ENCODE data around the gene MYH7.
"Not testable (repeated sequence)": the region's sequence is repeated elsewhere in the genome, so short reads cannot be mapped to it uniquely, and the experiment has no call there.

The MYH7 gene

DNA sequence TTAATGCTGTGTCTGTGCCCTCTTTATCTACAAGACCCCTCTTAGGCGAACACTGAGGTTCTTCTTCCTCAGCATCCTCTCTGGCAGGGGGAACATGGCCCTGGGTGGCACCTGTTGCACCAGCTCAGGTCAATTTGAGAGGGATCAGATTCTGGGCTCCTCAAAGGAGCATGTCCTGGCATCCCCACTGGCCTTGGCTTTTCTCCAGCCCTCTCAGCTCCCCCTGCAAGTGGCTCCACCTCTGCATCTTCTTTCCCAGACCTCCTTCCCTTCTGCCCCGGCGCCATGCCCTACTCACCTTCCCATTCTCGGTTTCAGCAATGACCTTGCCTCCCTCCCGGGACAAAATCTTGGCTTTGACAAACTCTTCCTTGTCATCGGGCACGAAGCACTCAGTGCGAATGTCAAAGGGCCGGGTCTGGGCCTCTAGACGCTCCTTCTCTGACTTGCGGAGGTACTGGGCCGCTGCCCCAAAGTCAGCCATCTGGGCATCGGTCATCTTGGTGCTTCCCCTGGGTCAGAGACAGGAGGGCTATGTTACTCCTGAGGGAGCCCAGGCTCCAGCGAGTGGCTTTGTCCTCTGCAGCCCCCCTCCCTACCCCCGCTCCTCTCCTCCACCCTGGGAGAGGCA, 28.6 kb downstream of the MYH7 start:
- no peak for DNase-seq

DNA sequence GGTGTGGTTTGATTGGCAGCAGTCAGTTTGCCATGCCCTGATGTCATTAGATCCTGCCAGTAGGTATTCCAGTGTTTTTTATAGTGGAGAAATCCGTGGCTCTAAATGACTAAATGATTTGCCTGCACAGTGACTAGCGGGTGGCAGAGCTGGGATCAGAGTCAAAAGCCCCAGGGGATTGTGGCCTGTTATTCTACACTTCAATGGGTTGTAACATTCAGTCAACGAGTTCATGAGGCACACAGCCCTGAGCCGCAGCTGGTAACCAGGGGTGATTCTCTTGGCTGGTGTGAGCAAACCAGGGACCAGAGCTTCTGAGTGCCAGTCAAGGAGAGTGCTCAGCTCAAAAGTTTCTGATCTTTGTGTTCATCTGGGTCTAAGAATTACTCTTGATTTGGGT, 29.2 kb downstream of the MYH7 start:
- peak; percentile 27 for DNase-seq

DNA sequence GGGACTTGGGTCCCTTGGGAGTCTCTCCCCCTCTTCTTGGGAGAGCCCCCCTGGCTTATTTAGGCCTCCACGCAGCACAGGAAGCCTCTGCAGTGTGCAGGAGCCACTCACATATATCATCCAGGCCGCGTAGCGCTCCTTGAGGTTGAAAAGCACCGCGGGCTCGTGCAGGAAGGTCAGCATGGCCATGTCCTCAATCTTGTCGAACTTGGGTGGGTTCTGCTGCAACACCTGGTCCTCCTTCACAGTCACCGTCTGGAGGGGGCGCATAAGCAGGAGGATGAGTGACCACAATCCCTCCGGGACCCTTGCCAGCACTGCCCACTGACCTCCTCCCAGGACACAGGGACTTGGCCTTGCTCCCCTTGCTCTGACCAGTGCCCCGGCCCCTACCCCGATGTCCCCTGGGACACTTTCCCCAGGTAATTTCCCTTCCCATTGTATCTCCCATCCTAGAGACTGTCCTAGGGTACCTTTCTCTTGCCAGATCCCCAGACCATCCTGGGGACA, 29.9 kb downstream of the MYH7 start:
- DNase-seq, result no peak

DNA sequence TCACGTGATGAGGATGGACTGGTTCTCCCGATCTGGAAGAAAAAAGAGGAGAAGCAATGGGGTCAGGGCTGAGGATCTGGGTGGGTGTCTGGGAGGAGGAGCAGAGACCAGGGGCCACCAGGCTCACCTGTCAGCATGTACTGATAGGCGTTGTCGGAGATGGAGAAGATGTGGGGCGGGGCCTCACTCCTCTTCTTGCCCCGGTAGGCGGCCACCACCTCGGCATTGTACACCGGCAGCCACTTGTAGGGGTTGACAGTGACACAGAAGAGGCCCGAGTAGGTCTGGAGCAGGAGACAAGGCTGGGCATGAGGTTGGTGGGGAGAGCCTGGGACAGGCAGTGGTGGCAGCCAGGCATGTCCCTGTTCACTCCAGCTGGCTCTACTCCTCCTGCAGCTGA, 30.4 kb downstream of the MYH7 start:
- no peak for DNase-seq

DNA sequence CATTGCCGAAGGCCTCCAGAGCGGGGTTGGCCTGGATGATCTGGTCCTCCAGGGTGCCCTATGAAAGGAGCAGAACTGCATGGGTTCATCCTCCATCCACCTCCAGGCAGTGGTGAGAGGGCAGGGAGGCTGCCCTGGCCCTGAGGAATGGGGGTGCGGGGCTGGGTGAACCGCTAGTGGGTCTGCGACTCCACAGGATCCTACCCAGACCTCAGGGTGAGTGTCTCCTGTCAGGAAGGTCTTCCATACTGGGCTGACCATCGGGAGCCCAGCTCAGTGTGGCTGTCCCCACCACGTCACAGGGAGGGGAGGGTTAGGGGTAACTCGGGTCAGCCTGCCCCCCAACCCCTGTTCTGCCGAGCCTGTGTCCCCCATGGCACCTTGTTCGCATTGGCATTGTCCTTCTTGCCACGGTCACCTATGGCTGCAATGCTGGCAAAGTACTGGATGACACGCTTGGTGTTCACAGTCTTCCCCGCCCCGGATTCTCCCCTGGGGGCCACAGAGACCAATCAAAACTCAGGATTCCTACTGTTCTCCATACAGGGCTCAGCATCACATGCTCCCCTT, 31.0 kb downstream of the MYH7 start:
- DNase-seq, result no peak

DNA sequence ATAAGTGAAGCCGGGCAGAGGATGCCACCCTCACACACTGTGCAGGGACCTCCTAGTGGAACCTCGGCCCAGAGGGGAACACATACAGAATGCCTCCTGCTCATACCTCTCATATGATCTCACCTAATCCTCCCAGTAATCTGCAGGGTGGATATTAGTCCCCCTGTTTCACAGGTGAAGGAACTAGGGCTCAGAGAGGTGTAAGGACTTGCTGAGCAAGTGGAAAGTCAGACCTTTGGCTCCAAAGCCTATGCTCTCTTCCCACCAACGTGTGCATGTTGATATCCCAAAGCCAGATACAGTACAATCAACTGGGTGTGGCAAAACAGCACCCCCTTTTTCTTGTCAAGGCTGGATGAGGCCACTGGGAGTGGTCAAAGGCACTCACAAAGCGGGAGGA, 31.6 kb downstream of the MYH7 start:
- no peak for DNase-seq

DNA sequence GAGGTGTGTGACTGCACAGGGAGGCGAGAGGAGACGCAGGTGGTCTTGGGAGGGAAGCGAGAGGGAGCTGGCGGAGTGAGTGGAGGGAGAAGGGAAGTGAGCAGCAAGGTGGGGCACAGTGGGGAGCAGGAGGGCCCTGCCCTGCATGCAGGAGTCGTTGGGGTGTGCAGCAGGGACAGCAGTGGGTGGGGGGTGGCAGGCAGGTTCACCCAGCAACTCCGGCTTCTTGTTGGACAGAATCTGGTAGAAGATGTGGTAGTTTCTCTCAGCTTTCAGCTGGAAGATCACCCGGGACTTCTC, 32.4 kb downstream of the MYH7 start:
- DNase-seq, result no peak

DNA sequence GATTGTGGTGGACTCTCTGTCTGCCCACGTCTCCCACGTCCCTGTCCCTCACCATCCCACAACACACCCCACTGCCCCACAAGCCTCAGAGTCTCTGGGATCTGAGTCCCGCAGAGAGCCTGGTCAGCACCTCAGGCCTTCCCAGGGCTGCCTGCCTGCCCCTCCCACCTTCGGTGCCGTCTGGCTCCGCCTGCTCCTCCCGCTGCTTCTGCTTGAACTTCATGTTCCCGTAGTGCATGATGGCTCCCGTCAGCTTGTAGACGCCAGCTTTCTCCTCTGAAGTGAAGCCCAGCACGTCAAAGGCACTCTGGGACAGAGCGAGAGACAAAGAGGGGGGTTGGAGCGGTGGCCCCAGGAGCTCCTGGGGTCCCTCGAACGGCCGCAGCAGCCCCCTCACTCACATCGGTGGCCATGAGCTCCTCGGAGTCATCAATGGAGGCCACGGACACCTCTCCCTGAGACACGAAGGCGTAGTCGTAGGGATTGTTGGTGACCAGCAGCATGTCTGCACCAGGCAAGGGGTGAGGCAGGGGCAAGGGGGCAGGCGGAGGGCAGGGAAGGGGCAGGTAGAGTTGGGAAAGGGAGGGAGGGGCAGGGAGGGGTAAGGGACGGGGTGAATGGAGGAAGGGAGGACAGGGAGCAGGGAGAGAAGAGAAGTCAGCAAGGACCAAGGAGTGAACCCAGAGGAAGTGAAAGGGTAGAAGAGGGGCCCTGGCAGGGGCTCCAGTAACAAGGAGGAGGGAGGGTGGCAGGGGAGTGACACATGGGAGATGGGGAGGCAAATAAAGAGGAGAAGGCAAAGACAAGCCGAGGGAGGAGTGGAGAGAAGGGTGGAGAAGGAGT, 32.9 kb downstream of the MYH7 start:
- DNase-seq, result no peak

DNA sequence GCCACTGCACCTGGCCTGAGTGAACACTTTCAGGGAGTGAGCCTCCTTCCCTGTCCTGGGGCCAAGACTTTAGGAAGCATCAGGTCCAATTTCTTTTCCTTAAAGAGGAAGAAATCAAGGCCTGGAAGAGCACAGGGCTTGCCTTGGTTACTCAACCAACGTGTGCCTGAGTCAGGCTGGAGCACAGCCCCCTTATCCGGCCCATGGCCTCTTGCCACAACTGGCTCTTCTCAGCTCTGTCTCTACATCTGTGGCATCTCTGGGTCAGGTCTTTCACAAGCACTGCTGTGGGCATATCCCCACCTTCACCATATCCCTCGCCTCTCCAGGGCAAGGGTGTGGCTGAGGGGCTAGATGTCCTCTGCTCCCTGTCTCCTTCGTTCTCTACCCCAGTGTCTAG, 34.2 kb downstream of the MYH7 start:
- DNase-seq, result no peak

DNA sequence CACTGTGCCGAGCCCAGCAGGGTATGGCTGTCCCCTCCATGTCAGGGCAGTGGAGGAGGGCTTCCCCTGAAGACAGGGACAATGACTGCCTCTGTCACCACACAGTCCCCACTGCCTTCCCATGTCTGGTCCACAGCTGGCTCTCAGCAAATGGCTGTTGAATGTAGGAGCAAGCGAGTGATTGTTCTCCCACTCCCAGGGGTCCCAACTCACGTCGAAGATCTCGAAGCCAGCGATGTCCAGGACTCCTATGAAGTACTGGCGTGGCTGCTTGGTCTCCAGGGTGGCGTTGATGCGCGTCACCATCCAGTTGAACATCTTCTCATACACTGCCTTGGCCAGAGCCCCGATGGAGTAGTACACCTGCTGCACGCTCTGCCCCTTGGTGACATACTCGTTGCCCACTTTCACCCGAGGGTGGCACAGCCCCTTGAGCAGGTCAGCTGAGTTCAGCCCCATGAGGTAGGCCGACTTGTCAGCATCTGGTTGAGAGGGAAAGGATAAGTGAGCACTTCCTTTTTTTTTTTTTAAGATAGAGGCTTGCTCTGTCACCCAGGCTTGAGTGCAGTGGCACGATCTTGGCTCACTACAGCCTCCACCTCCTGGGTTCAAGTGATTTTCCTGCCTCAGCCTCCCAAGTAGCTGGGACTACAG, 34.8 kb downstream of the MYH7 start:
- not testable (repeated sequence) for DNase-seq

DNA sequence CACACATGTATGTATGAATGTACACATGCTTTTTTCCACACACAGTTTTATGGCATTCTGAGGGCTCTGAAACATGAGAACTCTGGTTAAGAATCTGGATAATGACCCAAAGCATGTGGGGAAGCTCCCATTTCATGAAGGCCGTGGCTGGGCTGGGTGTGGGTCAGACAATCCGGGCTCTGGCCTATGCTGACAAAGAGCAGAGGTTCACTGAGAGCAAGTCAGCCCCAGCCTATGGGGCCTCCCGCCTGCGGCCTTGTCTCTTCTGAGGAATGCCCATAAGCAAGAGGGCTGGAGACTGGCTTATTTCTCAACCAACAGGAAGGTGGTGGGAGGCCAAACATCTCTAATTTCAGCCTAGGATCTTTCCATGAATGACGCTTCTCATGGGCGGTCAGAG, 35.9 kb downstream of the MYH7 start:
- no peak for DNase-seq

DNA sequence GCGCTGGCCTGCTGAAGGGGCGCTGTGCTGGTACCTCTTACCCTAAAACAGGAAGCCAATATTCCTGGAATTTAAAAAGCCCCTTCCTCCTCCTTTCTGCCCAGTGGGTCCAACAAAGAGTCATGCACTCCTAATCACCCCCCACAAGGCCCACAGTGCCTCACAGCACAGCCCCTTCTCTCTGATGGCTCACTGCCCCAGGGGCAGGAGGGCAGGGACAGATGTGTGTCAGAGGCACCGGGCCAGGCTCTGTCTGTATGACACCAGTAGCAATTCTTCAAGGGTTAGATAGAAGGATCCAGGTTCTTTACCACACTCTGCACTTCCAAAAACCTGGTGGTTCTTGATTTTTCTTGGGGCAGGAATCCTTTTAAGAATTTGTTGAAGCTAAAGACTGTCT, 36.3 kb downstream of the MYH7 start:
- no peak for DNase-seq

DNA sequence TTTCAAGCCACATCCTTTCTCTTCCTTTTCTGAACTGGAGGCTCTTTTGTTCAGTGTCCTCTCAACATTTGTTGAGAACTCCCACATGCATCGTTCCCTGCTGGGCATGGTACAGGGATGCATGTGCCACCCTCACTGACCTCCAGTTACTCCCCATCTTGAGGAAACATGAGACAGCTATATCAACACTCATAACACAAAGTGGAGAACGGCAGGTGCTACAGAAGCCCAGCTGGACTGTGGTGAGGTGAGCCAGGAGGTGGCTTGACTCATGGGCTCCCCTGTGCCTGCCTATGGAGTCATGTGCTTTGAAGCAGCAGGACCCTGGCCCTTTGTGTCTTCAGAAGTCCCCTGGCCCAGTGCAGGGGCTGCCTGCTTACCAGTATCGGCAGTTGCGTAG, 37.1 kb downstream of the MYH7 start:
- DNase-seq, result peak; percentile 6

DNA sequence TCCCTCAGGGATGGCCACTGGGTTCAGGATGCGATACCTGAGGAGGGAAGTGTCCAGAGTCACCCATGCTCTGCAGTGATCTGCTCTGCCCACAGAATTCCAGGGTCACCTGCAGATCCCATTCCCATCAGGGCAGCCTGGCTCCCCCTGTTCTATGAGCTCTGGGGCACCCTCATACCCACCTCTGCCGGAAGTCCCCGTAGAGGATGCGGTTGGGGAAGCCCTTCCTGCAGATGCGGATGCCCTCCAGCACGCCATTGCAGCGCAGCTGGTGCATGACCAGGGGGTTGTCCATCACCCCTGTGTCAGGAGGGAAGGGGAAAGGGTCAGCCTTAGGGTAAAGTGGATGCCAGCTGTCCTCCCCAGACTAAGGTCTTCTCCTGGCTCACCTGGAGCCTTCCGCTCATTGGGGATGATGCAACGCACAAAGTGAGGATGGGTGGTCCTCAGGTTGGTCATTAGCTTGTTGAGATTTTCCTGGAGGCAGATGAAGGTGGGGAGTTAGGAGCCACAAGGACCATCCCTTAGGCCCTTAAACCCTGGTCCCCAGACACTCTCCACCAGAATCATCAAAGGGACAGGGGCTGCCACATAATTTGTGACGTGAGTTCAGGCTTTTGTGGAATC, 38.6 kb downstream of the MYH7 start:
- DNase-seq, result no peak

DNA sequence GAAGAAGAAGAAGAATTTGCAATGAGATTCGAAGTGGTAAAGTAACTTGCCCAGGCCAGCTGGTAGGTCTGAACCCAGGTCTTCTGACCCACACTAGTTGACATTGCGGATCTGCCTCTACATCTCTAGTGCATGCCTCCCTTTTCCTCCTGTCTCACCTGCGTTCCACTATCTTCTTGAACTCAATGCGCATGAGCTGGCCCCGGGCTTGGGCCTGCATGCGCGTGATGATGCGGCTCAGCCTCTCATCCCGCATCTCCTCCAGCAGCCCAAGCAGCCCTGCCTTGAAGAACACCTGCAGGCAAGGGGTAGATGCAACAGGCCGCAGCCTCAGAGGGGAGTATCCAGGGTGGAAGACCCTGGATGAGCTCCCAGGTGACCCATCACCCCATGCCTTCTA, 39.3 kb downstream of the MYH7 start:
- no peak for DNase-seq

DNA sequence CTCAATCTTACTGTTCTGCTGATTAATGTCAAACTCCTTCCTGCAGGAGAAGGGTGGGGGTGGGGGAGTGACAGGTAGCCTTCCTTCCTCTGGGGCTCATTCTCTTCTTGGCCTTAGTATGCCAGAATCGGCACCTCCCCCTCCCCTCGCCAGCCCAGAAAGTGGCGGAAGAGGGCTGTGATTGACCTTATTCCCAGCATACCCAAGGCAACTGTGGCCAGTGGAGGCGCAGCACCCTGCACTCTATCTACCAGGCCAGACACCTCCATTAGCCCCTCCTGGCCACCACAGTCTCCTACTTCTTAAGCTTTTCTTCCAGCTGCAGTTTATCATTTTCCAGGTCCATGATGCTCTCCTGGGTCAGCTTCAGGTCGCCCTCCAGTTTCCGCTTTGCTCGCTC, 42.8 kb downstream of the MYH7 start:
- DNase-seq, result no peak

DNA sequence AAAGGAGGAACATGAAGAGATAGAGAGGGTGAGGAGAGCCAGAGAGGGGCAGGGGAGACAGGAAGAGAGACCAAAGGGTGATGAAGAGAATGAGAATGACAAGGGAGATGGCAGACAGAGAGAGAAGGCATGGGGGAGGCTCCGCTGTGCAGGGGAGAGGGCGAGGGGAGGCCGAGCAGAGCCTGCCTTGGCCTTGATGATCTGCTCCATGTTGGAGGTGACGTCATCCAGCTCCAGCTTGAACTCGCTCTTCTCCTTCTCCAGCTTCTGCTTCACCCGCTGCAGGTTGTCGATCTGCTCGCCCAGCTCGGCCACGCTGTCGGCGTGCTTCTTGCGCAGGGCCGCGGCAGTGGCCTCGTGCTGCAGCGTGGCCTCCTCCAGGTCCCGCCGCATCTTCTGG, 45.6 kb downstream of the MYH7 start:
- DNase-seq, result not testable (repeated sequence)

DNA sequence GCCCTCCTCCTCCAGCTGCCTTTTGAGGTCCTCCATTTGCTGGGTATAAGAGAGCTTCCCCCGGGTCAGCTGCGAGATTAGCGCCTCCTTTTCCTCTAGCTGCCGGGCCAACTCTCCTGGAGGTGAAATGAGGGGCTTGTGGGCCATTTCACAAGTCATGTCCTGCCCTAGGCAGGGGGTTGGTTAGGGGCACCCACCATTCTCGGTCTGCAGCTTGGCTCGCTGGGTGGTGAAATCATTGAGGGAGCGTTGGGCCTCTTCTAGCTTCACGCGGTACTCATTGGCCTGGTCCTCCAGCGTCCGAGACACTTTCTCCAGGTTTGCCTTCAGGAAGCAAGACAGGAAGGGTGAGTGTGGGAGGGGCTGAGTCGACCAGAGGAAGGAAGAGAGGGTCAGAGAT, 46.1 kb downstream of the MYH7 start:
- no peak for DNase-seq

DNA sequence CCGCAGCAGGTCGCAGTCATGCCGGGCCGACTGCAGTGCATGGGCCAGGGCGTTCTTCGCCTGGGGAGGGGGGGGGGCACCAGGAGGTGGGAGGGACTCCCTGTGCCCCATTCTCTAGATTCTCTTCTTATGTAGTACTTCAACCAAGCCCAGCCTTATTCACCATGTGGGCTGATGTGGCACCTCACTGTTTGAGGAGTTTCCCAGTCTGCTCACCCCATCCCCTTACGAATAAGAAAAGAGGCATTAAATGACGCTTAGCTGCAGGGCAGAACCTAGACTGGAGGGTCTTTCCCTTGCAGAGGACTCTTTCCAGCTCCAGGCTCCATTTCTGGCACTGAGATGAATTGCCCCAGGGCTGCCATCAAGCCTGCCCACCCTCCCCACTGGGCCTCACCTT, 46.5 kb downstream of the MYH7 start:
- DNase-seq, result no peak

DNA sequence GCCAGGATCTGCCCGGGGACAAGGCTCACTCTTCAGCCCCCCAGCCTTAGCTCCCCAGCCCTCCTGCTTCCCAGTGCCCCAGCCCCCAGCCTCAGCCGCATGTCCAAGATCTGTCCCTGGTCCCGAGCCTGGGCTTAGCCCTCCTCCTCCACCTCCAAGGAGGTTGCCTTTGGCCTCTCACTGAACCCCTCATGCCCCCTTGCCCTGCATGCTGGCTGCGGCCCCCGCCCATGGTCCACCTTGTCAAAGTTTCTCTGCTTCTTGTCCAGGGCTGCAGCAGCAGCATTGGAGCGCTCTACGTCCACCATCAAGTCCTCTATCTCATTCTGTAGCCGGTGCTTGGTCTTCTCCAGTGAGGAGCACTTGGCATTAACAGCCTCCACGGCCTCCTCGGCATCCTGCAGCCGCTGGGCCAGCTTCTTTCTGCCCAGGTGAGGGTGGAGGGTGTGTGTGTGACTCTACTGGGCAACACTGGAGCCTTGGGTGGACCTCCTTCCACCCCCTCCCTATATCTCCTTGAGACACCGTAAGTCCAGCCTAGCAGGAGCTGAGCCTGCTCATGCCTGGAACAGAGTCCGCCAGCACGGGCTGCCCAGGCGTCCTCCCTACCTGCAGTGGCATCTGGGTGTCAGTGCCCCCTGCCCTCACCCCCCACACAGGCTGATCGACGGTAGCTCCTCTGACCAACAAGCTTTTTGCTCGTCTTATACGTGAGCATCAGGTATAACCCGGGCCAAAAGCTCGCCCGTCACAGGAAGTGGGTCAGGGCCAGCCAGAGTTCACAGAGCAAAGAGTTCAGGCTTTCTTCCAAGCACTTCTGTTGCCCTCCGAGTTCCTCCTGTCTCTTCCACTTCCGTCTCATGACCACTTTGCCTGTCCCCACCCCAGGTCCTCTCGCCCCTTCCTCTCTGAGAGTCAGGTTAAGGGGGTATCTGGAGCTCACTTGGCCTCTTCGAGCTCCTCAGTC, 47.3 kb downstream of the MYH7 start:
- DNase-seq, result no peak

DNA sequence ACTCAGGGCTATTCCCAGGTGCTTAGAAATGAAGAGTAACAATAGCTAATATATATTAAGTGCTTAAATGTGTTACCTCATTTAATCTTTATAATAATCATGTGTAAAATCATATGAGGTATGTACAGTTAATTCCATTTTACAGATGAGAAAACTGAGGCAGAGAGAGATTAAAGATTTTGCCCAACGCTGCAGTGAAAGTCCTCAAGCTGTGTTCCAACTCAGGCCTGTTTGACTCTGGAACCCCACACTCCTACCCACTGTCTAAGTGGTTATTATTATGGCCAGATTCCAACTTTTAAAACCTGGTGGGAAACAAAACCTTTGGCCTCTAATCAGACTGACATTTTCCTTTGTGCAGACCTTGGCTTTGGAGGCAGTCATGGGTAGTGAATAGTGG, 48.5 kb downstream of the MYH7 start:
- no peak for DNase-seq

DNA sequence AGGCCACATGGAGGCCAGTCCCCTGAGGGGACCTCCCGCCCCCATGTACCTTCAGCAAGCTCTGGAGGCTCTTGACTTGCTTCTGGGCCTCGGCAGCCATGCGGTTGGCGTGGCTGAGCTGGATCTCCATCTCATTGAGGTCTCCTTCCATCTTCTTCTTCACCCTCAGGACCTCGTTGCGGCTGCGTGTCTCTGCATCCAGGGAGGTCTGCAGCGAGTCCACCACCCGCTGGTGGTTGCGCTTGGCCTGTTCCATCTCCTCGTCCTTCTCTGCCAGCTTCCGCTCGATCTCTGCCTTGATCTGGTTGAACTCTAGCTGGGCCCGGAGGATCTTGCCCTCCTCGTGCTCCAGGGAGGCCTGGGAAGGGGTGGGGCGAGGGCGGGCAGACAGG, 49.2 kb downstream of the MYH7 start:
- DNase-seq, result not testable (repeated sequence)

Data from DMS153 (cell line).